Endothelial cell of umbilical vein (primary cell): ENCODE results near the gene AGPAT2. TPM values are rescaled to one million over a fixed set of nuclear protein-coding genes. Genes with fewer than 3 reads are reported as not detected.

Experiments
- BruUV-seq: library from RNA; stranded (reverse); fragments of 400-500 nt; replicated peaks from 2 replicates; lab custom pipeline; 2021; lab: Mats Ljungman, UMichigan
- CTCF ChIA-PET: fragments of 300-600, 350-600 bp; sonication (Branson Sonifier 250); formaldehyde crosslinking; loops from one replicate; lab custom pipeline; 2021; ENCODE audit warnings: antibody characterized with exemption, inconsistent platforms; lab: Charles Lee
- POLR2A ChIA-PET: fragments of 300-600, 350-600 bp; sonication (Branson Sonifier 250); formaldehyde crosslinking; loops from one replicate; lab custom pipeline; 2021; ENCODE audit warnings: antibody characterized with exemption, inconsistent platforms; lab: Charles Lee
- DNase-seq: peaks from one replicate; pipeline ENCODE4 v3.0.0-alpha.2; 2011; ENCODE audit warnings: low read depth, low spot score
- FAIRE-seq: peaks from 2 replicates; lab custom pipeline; 2011; peaks lifted over from hg19 to GRCh38; lab: Jason Lieb, UNC
- H2AFZ ChIP-seq: 2 replicates; pipeline ENCODE4 v1.6.0; 2012; ENCODE audit warnings: low read depth, low read length, control low read depth, inconsistent platforms
- H3K27ac ChIP-seq: 2 replicates; pipeline ENCODE4 v1.5.1; 2011; ENCODE audit warnings: low read depth, mild to moderate bottlenecking, control low read depth, low read length, moderate library complexity; ENCODE audit not compliant: insufficient read depth
- H3K27me3 ChIP-seq, 2 experiments: 2 replicates each; pipeline versions ENCODE4 v1.6.0 to v1.6.1; 2011; ENCODE audit warnings: low read length in 2 of 2, mixed read lengths in 1 of 2; ENCODE audit not compliant: control insufficient read depth in 2 of 2, insufficient read depth in 2 of 2
- H3K36me3 ChIP-seq, 2 experiments: 2 replicates in 1 of 2; 3 replicates in 1 of 2; pipeline ENCODE4 v1.5.1; 2011; ENCODE audit warnings: low read length in 2 of 2, mild to moderate bottlenecking in 1 of 2, moderate library complexity in 1 of 2; ENCODE audit not compliant: control insufficient read depth in 2 of 2, insufficient read depth in 2 of 2; ENCODE audit errors: extremely low read depth in 1 of 2
- H3K4me1 ChIP-seq: 3 replicates; pipeline ENCODE4 v1.5.1; 2011; ENCODE audit warnings: mild to moderate bottlenecking, low read length; ENCODE audit not compliant: control insufficient read depth, insufficient read depth; ENCODE audit errors: extremely low read depth
- H3K4me2 ChIP-seq: 2 replicates; pipeline ENCODE4 v1.6.1; 2011; ENCODE audit warnings: low read length, control low read depth, mixed read lengths; ENCODE audit not compliant: insufficient read depth
- H3K4me3 ChIP-seq, 3 experiments: fragments of 200-600 bp in 1 of 3; sonication (generic), shearing (Covaris generic) in 1 of 3; replicated peaks in 1 of 3; 2 replicates each; pipeline ENCODE4 v1.5.1; 2011 to 2016; ENCODE audit warnings: control low read depth in 3 of 3, low read length in 3 of 3, mild to moderate bottlenecking in 2 of 3, inconsistent platforms in 1 of 3, low read depth in 1 of 3, moderate library complexity in 1 of 3; ENCODE audit not compliant: insufficient read depth in 1 of 3
- H3K79me2 ChIP-seq: 2 replicates; pipeline ENCODE4 v1.6.0; 2012; ENCODE audit warnings: low read length, inconsistent platforms; ENCODE audit not compliant: control insufficient read depth, insufficient read depth
- H3K9ac ChIP-seq: replicated peaks from 2 replicates; pipeline ENCODE3; 2011; ENCODE audit warnings: low read length, control low read depth; ENCODE audit not compliant: insufficient read depth; ENCODE audit errors: extremely low read depth
- H3K9me1 ChIP-seq: replicated peaks from 3 replicates; pipeline ENCODE4 v1.6.0; 2011; ENCODE audit warnings: mild to moderate bottlenecking, low read length; ENCODE audit not compliant: control insufficient read depth, insufficient read depth; ENCODE audit errors: extremely low read depth
- H3K9me3 ChIP-seq: replicated peaks from 2 replicates; pipeline ENCODE4 v1.5.1; 2012; ENCODE audit warnings: low read length, inconsistent platforms; ENCODE audit not compliant: control insufficient read depth, insufficient read depth
- H4K20me1 ChIP-seq: replicated peaks from 2 replicates; pipeline ENCODE3; 2011; ENCODE audit warnings: mild to moderate bottlenecking, low read length; ENCODE audit not compliant: control insufficient read depth, insufficient read depth; ENCODE audit errors: extremely low read depth
- CTCF ChIP-seq, 2 donors: IDR thresholded peaks; 1 replicate in 1 of 2; 2 replicates in 1 of 2; pipeline ENCODE4 v1.5.1; 2011; ENCODE audit warnings: low read length in 2 of 2, mild to moderate bottlenecking in 2 of 2, moderate library complexity in 2 of 2, control low read depth in 1 of 2, inconsistent platforms in 1 of 2, low read depth in 1 of 2; ENCODE audit not compliant: insufficient read depth in 1 of 2; ENCODE audit errors: extremely low read depth in 1 of 2
- EZH2 ChIP-seq: IDR thresholded peaks from 2 replicates; pipeline ENCODE4 v1.6.1; 2012; ENCODE audit warnings: borderline replicate concordance, low read depth, mild to moderate bottlenecking, moderate library complexity, low read length, inconsistent platforms; ENCODE audit not compliant: severe bottlenecking
- FOS ChIP-seq: IDR thresholded peaks from 2 replicates; pipeline ENCODE4 v1.6.1; 2011; ENCODE audit warnings: mild to moderate bottlenecking, low read length, moderate library complexity, borderline replicate concordance; ENCODE audit not compliant: insufficient read depth
- GATA2 ChIP-seq: IDR thresholded peaks from 2 replicates; pipeline ENCODE4 v1.7.0; 2011; ENCODE audit warnings: low read depth, mild to moderate bottlenecking, moderate library complexity, mixed read lengths, low read length; ENCODE audit not compliant: insufficient read length, insufficient read depth
- JUN ChIP-seq: IDR thresholded peaks from 2 replicates; pipeline ENCODE4 v1.6.1; 2011; ENCODE audit warnings: borderline replicate concordance, low read depth; ENCODE audit not compliant: insufficient read length, insufficient read depth
- MYC ChIP-seq: IDR thresholded peaks from one replicate; pipeline ENCODE4 v1.6.1; 2011; ENCODE audit warnings: mild to moderate bottlenecking, low read depth, low read length
- POLR2A ChIP-seq: IDR thresholded peaks from 2 replicates; pipeline ENCODE4 v1.6.1; 2012; ENCODE audit warnings: low read depth, mild to moderate bottlenecking, control low read depth, low read length
- POLR2AphosphoS5 ChIP-seq: IDR thresholded peaks from 2 replicates; pipeline ENCODE4 v1.6.1; 2012; ENCODE audit warnings: low read depth, mild to moderate bottlenecking, control low read depth, low read length, moderate library complexity; ENCODE audit not compliant: insufficient read depth
- dilution Hi-C: fragments of 300-500 bp; cut with MboI; formaldehyde crosslinking; loops from one replicate; pipeline ENCODE4 v1.15.0; 2019; ENCODE audit warnings: low sequenced_read_pairs; ENCODE audit not compliant: extremely low pct_ligation_motif_present
- intact Hi-C: fragments of 100-400 bp; cut with micrococcal nuclease; formaldehyde crosslinking; loops from one replicate; pipeline ENCODE4 v1.10.0; 2022
- polyA plus RNA-seq, 4 experiments: library from polyadenylated mRNA; depleted of rRNA in 3 of 4; stranded (reverse) in 3 of 4; unstranded in 1 of 4; fragments of >200 nt; gene quantifications; 2 replicates each; pipeline versions ENCODE4 v1.2.1 to v1.2.3, GENCODE V29; 2011 to 2012; ENCODE audit warnings: missing spikeins in 1 of 4
- total RNA-seq: library from RNA; stranded (reverse); gene quantifications from 2 replicates; pipeline ENCODE4 v1.2.3, GENCODE V29; 2021
- TF ChIP-seq, protein P1 (sequence below): IDR thresholded peaks from 2 replicates; pipeline ENCODE4 v1.6.1; 2011; ENCODE audit not compliant: insufficient read depth, insufficient read length

Gene AGPAT2
- total and polyA plus RNA-seq, 2 donors (not counting 3 experiments of a cell fraction or from before 2014, with no cell fraction given): 45.5 to 55.3 TPM

DNA sequence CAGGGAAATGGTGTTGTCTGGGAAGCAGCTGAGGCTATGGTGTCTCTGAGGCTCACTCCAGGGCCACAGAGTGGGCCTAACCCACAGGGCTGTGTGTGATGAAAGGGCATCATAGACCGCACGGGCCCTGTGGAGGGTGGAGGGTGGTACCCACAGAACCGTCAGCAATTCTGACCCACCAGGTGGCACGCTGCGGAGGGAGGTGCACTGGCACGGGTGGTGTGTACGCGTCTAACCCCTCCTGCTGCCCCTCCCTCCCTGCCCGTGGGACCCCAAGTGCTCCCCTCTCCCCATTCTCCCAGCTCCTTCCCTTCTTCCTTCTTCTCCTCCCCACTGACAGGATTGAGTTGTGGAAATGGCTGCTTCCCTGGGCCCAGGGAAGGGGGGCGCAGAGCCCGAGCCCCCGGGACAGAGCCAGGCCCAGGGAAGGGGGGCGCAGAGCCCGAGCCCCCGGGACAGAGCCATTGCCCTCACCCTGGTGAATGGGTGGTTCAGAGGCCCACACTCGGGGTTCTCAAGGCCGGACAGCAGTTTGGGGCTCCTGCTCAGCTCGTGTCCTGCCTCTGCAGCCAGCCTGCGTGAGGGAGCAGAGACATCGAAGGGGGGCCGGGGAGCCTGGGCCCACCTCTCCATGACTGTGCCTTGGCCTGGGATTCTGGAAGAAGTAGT lies 48.7 kb upstream of the AGPAT2 start:
- no peak for DNase-seq
- Histone ChIP-seq H3K27me3 (no peaks in the 10 kb centered on the region), H2AFZ (no peak overlapping the region), H3K9me1 (no peaks in the 10 kb centered on the region), H3K4me2 (no peak overlapping the region), H3K4me1 (no peaks in the 10 kb centered on the region), H3K9ac (no peak overlapping the region), H3K27ac (no peak overlapping the region), H4K20me1 (no peaks in the 10 kb centered on the region), H3K36me3 (no peaks in the 10 kb centered on the region), H3K4me3 (no peak overlapping the region), H3K79me2 (no peaks in the 10 kb centered on the region), H3K9me3 (no peaks in the 10 kb centered on the region)
- dilution Hi-C loops: no loop called here
- no TSS peak for BruUV-seq
- no peak for FAIRE-seq
- POLR2A ChIA-PET: no interaction called here
- CTCF ChIA-PET: no interaction called here
- no peak for TF ChIP-seq JUN
- TF ChIP-seq GATA2: no peak
- no peak for TF ChIP-seq POLR2A
- TF ChIP-seq, protein P1, sequence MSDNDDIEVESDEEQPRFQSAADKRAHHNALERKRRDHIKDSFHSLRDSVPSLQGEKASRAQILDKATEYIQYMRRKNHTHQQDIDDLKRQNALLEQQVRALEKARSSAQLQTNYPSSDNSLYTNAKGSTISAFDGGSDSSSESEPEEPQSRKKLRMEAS: no peak
- no peak for TF ChIP-seq EZH2
- TF ChIP-seq MYC: no peak
- no peak for TF ChIP-seq POLR2AphosphoS5
- TF ChIP-seq CTCF (IDR thresholded peaks at IDR 0.05; ENCODE audit: extremely low read depth in 1 of 2, insufficient read depth in 1 of 2, low read depth in 1 of 2, low read length in 2 of 2): no peak
- TF ChIP-seq FOS: no peak
- intact Hi-C loops: no loop called here
